Gastroesophageal sphincter (tissue), 3 donors: ENCODE results near the gene RHBDD1.

ENCODE experiments used
- CTCF ChIP-seq, 4 experiments: fragments of 200-600 bp in 2 of 4; fragments of 450-650 bp in 2 of 4; sonication (generic) in 1 of 4; IDR thresholded peaks; one replicate each; pipeline ENCODE4 v1.5.1; 2017 to 2019; ENCODE audit warnings: antibody characterized with exemption in 4 of 4, mild to moderate bottlenecking in 2 of 4, moderate library complexity in 2 of 4
- POLR2A ChIP-seq, 2 donors: fragments of 450-650 bp; IDR thresholded peaks; one replicate each; pipeline ENCODE4 v1.6.1; 2017; ENCODE audit warnings: antibody characterized with exemption in 2 of 2, mild to moderate bottlenecking in 2 of 2, moderate library complexity in 1 of 2

DNA sequence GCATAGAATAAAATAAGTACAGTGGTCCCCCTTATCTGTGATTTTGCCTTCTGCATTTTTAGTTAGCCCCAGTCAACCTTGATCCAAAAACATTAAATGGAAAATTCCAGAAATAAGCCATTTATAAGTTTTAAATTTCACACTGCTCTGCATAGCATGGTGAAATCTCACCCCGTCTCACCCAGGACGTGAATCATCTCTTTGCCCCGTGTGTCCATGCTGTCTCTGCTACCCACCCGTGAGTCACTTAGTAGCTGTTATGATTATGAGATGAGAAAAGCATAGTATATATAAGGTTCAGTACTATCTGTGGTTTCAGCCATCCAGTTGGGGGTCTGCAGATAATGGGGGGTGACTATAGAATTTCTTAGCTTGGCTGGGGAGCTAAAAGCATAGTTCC is 67.3 kb downstream of the RHBDD1 start:
- TF ChIP-seq CTCF (IDR thresholded peaks at IDR 0.05), result no peak
- TF ChIP-seq POLR2A (IDR thresholded peaks at IDR 0.05), result no peak
